RWPE2 (cell line): ENCODE data around the gene MXRA7.

Experiments
- ATAC-seq: fragments of 200-7000 bp; cut with Tn5 transposase; 3 replicates; pipeline ENCODE4 v1.9.1; 2021; ENCODE audit warnings: low read depth
- DNase-seq: peaks from one replicate; pipeline ENCODE4 v3.0.0-alpha.2; 2020; ENCODE audit warnings: low spot score
- H3K27ac ChIP-seq: fragments of 450-650 bp; 2 replicates; pipeline ENCODE4 v1.5.1; 2017; ENCODE audit warnings: mild to moderate bottlenecking; ENCODE audit not compliant: poor library complexity, severe bottlenecking
- H3K27me3 ChIP-seq: fragments of 250-450 bp; sonication (Bioruptor Pico); 2 replicates; pipeline ENCODE4 v1.5.1; 2021; ENCODE audit warnings: mild to moderate bottlenecking, moderate library complexity; ENCODE audit not compliant: insufficient read depth, poor library complexity, severe bottlenecking
- H3K36me3 ChIP-seq: fragments of 250-450 bp; sonication (Bioruptor Pico); 2 replicates; pipeline ENCODE4 v1.5.1; 2020; ENCODE audit warnings: low read depth, mild to moderate bottlenecking, moderate library complexity
- H3K4me1 ChIP-seq: fragments of 250-450 bp; sonication (Bioruptor Pico); 2 replicates; pipeline ENCODE4 v1.5.1; 2021; ENCODE audit warnings: mild to moderate bottlenecking, moderate library complexity; ENCODE audit not compliant: insufficient read depth, poor library complexity, severe bottlenecking
- H3K4me3 ChIP-seq: fragments of 250-450 bp; sonication (Bioruptor Pico); 2 replicates; pipeline ENCODE4 v1.5.1; 2021; ENCODE audit warnings: mild to moderate bottlenecking, moderate library complexity; ENCODE audit not compliant: severe bottlenecking
- H3K9me3 ChIP-seq: fragments of 250-450 bp; sonication (Bioruptor Pico); 2 replicates; pipeline ENCODE4 v1.5.1; 2021; ENCODE audit warnings: mild to moderate bottlenecking, moderate library complexity; ENCODE audit not compliant: severe bottlenecking
- TF ChIP-seq, protein P1 (sequence below): fragments of 450-650 bp; IDR thresholded peaks from one replicate; pipeline ENCODE4 v1.5.1; 2017; ENCODE audit warnings: mild to moderate bottlenecking, moderate library complexity; ENCODE audit not compliant: poor library complexity, severe bottlenecking

The MXRA7 gene

DNA sequence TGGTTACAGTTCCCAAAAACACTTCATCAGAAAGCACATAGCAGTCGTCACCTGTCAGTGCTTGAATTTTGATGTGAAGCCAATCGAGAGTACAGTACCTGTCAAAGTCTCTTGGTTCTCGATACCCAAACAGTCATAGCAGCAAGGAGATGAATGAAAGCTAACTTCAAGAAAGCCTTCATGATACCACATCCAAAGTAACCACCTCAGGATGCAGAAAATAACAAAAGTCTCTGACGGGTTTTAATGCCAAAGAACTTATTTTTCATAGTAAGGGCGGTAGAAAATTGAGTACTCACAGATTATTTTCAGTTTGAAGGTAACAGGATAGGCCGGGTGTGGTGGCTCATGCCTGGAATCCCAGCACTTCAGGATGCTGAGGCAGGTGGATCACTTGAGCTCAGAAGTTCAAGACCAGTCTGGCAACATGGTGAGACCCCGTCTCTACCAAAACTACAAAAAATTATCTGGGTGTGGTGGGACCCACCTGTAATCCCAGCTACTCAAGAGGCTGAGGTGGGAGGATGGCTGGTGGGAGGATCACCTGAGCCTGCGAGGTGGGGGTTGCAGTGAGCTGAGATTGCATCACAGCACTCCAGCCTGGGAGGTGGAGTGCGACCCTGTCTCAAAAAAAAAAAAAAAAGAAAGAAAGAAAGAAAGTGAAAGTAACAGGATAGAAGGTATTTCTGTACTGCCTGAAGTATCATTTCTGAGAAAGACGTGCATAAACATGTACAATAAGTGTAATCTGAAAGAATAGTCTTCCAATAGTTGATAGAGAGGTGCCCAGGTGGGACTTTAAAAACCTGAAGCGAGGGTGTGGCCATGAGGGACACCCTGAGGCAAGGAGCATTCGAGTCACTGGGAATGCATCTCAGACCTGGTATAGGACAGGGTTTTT is 42.5 kb upstream of the MXRA7 start:
- TF ChIP-seq, protein P1, sequence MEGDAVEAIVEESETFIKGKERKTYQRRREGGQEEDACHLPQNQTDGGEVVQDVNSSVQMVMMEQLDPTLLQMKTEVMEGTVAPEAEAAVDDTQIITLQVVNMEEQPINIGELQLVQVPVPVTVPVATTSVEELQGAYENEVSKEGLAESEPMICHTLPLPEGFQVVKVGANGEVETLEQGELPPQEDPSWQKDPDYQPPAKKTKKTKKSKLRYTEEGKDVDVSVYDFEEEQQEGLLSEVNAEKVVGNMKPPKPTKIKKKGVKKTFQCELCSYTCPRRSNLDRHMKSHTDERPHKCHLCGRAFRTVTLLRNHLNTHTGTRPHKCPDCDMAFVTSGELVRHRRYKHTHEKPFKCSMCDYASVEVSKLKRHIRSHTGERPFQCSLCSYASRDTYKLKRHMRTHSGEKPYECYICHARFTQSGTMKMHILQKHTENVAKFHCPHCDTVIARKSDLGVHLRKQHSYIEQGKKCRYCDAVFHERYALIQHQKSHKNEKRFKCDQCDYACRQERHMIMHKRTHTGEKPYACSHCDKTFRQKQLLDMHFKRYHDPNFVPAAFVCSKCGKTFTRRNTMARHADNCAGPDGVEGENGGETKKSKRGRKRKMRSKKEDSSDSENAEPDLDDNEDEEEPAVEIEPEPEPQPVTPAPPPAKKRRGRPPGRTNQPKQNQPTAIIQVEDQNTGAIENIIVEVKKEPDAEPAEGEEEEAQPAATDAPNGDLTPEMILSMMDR = no peak
- Histone ChIP-seq H3K27ac (no peak overlapping the region), H3K4me1 (peaks cover 4% of the 10 kb centered on the region), H3K27me3 (no peaks in the 10 kb centered on the region), H3K9me3 (no peaks in the 10 kb centered on the region), H3K36me3 (peaks cover 26% of the 10 kb centered on the region), H3K4me3 (no peak overlapping the region)
- ATAC-seq (peak; percentile 29; the same call in 1 of the 3 replicates), DNase-seq (no peak)

DNA sequence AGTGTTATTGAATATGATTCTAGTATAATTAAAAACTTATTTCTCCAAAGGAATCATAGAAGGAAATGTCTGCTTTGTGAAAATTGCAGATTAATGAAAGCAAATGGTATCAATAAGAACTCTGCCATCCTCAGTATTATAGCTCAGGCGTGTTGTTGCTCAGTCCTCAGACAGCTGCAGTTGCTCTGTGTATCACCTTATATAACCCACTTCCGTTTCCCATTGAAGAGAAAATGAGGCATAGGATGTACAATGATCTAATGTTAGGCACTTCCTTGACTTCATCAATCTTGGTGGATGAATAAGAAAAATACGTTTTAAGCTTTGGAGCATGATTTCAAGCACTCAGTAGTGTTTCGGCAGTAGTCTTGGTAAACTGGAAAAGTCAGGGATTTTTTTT is 41.2 kb upstream of the MXRA7 start:
- H3K9me3 ChIP-seq = no peaks in the 10 kb centered on the region
- H3K27ac ChIP-seq = no peak overlapping the region
- no peaks in the 10 kb centered on the region for H3K27me3 ChIP-seq
- TF ChIP-seq, protein P1 = no peak
- H3K36me3 ChIP-seq = peaks cover 14% of the 10 kb centered on the region
- no peak overlapping the region for H3K4me3 ChIP-seq
- ATAC-seq = no peak
- peaks cover 4% of the 10 kb centered on the region for H3K4me1 ChIP-seq
- DNase-seq = no peak

DNA sequence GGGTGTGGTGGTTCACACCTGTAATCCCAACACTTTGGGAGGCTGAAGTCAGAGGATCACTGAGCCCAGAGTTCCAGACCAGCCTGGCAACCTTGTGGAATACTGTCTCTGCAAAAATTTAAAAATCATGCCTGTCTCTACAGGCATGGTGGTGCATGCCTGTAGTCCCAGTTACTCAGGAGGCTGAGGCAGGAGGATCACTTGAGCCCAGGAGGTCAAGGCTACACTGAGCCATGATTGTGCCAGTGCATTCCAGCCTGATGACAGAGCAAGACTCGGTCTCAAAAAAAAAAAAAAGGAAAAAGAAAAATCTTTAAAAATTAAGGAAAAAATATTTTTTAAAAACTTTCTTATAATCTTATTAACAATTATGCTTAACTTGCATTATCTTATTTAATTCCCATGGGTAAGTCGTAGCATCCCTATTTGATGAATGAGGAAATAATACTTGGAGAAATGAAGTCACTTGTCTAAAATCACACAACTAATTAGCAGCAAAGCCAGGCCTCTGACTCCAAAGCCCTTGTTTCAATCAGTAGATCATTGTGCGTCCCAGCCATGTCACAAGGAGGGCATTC is 40.7 kb upstream of the MXRA7 start:
- Histone ChIP-seq H3K9me3 (no peaks in the 10 kb centered on the region), H3K36me3 (peaks cover 13% of the 10 kb centered on the region), H3K4me3 (no peak overlapping the region), H3K4me1 (peaks cover 4% of the 10 kb centered on the region), H3K27ac (no peak overlapping the region), H3K27me3 (no peaks in the 10 kb centered on the region)
- DNase-seq (no peak), ATAC-seq (no peak)
- TF ChIP-seq, protein P1 = no peak

DNA sequence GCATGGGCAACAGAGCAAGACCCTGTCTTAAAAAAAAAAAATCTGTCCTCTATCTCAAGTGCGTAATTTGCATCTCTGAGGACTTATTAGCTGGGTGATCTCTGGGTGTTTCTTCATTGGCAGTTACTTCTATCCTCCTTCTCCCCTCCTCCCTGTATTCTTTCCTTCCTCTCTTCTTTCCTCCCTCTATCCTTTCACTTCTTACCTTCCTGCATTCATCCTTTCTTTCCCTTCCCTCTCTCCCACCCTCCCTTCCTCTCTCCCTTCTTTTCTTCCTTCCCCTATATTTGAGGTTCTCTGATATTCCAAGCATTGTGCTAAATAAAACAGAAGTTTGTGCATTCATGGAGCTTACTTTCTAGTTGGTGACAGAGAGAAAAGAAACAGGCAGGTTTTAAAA is 37.9 kb upstream of the MXRA7 start:
- Histone ChIP-seq H3K4me1 (peaks cover 4% of the 10 kb centered on the region), H3K9me3 (no peaks in the 10 kb centered on the region), H3K27me3 (no peaks in the 10 kb centered on the region), H3K4me3 (no peak overlapping the region), H3K27ac (no peak overlapping the region), H3K36me3 (peaks cover 22% of the 10 kb centered on the region)
- ATAC-seq = no peak
- TF ChIP-seq, protein P1 = no peak
- DNase-seq = no peak
